SU-DHL-6 (cell line): ENCODE results near the gene KRTAP13-1.

Experiments used
- H2AFZ ChIP-seq: fragments of 200-600 bp; sonication (generic); 2 replicates; pipeline ENCODE4 v1.6.1; 2014; ENCODE audit warnings: low read depth, mild to moderate bottlenecking, moderate library complexity, mixed read lengths, antibody characterized with exemption, low read length; ENCODE audit not compliant: severe bottlenecking
- H3F3A ChIP-seq: fragments of 200-600 bp; shearing (Covaris generic); 2 replicates; pipeline ENCODE4 v1.6.0; 2016; ENCODE audit warnings: antibody characterized with exemption, mild to moderate bottlenecking; ENCODE audit not compliant: insufficient read depth
- H3K27ac ChIP-seq: fragments of 200-600 bp; sonication (generic); 2 replicates; pipeline ENCODE4 v1.5.1; 2016; ENCODE audit warnings: low read depth, mild to moderate bottlenecking, low read length, moderate library complexity, mixed read lengths
- H3K27me3 ChIP-seq: fragments of 200-600 bp; sonication (generic), shearing (Covaris generic); 2 replicates; pipeline ENCODE4 v1.6.0; 2014; ENCODE audit warnings: mild to moderate bottlenecking, low read length
- H3K36me3 ChIP-seq: fragments of 200-600 bp; sonication (generic); 2 replicates; pipeline ENCODE4 v1.6.1; 2014; ENCODE audit warnings: mild to moderate bottlenecking, low read length, mixed read lengths
- H3K4me2 ChIP-seq: fragments of 300-600, 200-600 bp; shearing (Covaris generic), sonication (generic); 2 replicates; pipeline ENCODE4 v1.6.0; 2014; ENCODE audit warnings: low read length, low read depth, mild to moderate bottlenecking; ENCODE audit not compliant: poor library complexity, severe bottlenecking
- H3K4me3 ChIP-seq: fragments of 200-600 bp; sonication (generic); 2 replicates; pipeline ENCODE4 v1.5.1; 2014; ENCODE audit warnings: antibody characterized with exemption, low read length, mild to moderate bottlenecking, mixed read lengths; ENCODE audit not compliant: insufficient read depth, poor library complexity, severe bottlenecking
- H3K79me2 ChIP-seq: fragments of 200-600 bp; sonication (generic); 2 replicates; pipeline ENCODE4 v1.6.1; 2014; ENCODE audit warnings: mild to moderate bottlenecking, low read length, moderate library complexity; ENCODE audit not compliant: insufficient read depth
- H3K9ac ChIP-seq: fragments of 200-600 bp; sonication (generic); 2 replicates; pipeline ENCODE4 v1.7.0; 2014; ENCODE audit warnings: mild to moderate bottlenecking, low read length
- H3K9me2 ChIP-seq: fragments of 200-600 bp; sonication (generic); replicated peaks from 2 replicates; pipeline ENCODE4 v1.6.1; 2014; ENCODE audit warnings: low read length; ENCODE audit not compliant: insufficient read depth
- H3K9me3 ChIP-seq: fragments of 200-600 bp; sonication (generic); 2 replicates; pipeline ENCODE4 v1.6.1; 2014; ENCODE audit warnings: low read length, mixed read lengths; ENCODE audit not compliant: insufficient read depth
- H4K20me1 ChIP-seq: fragments of 200-600 bp; sonication (generic); 2 replicates; pipeline ENCODE4 v1.6.1; 2014; ENCODE audit warnings: low read depth, mild to moderate bottlenecking, antibody characterized with exemption, low read length, moderate library complexity, mixed read lengths
- EZH2phosphoT487 ChIP-seq: fragments of 200-600 bp; sonication (generic), shearing (Covaris generic); conservative IDR thresholded peaks from 2 replicates; pipeline ENCODE4 v1.6.1; 2018; ENCODE audit warnings: mild to moderate bottlenecking, antibody characterized with exemption, low read length, moderate library complexity, mixed read lengths
- TF ChIP-seq, protein P1 (sequence below): fragments of 200-600 bp; sonication (generic); IDR thresholded peaks from one replicate; pipeline ENCODE4 v1.5.1; 2017; ENCODE audit warnings: antibody characterized with exemption, mild to moderate bottlenecking, low read length, moderate library complexity; ENCODE audit not compliant: insufficient read depth, poor library complexity, severe bottlenecking

KRTAP13-1 gene

DNA sequence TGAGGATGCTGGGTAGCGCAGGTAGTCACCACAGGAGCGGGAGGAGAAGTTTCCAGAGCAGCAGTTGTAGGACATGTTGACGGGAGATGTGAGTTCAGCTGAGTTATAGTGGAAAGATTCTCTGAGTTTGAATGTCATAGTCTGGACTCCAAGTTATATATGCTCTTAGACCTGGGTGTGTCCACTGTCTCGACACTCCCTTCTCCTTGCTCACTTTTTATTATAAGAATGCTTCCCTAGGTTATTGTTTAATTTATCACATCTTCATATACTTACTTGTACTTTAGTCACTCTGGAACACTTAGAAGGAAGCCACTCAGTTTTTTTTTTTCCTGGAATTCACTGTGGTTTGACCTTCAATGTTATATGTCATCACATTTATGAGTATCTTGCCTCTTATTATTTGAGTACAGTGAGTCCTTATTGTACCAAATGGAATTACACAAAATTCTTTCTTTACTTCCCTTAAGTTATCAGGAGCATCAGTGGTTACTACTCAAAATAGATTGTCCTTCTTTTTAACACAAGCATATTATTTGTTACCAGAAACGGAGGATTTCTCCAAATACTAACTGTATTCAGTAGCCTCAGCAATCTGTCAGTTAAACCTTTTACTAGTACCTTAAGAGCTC lies 23.6 kb upstream of the KRTAP13-1 start, which contains the start of gene KRTAP13-2:
Gene KRTAP13-2 (minus strand): TSS at position 133 of the 632 bp plus-strand sequence. CDS start 58 bp downstream, at position 75.
- Histone ChIP-seq H3K4me3 (no peak within 1 kb of the TSS), H3K27ac (no peak within 1 kb of the TSS), H3K27me3 (no peaks in the 10 kb centered on the region), H3K9me2 (no peaks in the 10 kb centered on the region), H3F3A (no peaks in the 10 kb centered on the region), H2AFZ (no peak within 1 kb of the TSS), H3K9me3 (no peaks in the 10 kb centered on the region), H4K20me1 (no peaks in the 10 kb centered on the region), H3K4me2 (no peak within 1 kb of the TSS), H3K36me3 (no peaks in the 10 kb centered on the region), H3K79me2 (no peaks in the 10 kb centered on the region), H3K9ac (no peak within 1 kb of the TSS)
- no peak for TF ChIP-seq EZH2phosphoT487
- TF ChIP-seq, protein P1, sequence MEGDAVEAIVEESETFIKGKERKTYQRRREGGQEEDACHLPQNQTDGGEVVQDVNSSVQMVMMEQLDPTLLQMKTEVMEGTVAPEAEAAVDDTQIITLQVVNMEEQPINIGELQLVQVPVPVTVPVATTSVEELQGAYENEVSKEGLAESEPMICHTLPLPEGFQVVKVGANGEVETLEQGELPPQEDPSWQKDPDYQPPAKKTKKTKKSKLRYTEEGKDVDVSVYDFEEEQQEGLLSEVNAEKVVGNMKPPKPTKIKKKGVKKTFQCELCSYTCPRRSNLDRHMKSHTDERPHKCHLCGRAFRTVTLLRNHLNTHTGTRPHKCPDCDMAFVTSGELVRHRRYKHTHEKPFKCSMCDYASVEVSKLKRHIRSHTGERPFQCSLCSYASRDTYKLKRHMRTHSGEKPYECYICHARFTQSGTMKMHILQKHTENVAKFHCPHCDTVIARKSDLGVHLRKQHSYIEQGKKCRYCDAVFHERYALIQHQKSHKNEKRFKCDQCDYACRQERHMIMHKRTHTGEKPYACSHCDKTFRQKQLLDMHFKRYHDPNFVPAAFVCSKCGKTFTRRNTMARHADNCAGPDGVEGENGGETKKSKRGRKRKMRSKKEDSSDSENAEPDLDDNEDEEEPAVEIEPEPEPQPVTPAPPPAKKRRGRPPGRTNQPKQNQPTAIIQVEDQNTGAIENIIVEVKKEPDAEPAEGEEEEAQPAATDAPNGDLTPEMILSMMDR, result no peak

GRCh38 chr21:30382201-30382600 lies 13.6 kb upstream of the KRTAP13-1 start:
- Histone ChIP-seq H3K9me3 (no peaks in the 10 kb centered on the region), H4K20me1 (no peaks in the 10 kb centered on the region), H3K4me3 (no peak overlapping the region), H3K27me3 (no peaks in the 10 kb centered on the region), H3K9me2 (no peaks in the 10 kb centered on the region), H3F3A (no peaks in the 10 kb centered on the region), H2AFZ (no peak overlapping the region), H3K79me2 (no peaks in the 10 kb centered on the region), H3K9ac (no peak overlapping the region), H3K4me2 (no peak overlapping the region), H3K36me3 (no peaks in the 10 kb centered on the region), H3K27ac (no peak overlapping the region)
- TF ChIP-seq, protein P1, result no peak
- no peak for TF ChIP-seq EZH2phosphoT487

GRCh38 chr21:30391492-30392025 lies 4.3 kb upstream of the KRTAP13-1 start:
- peaks cover 4% of the 10 kb centered on the region; the same call in 1 of the 2 replicates for H3K9me3 ChIP-seq
- H3K9ac ChIP-seq, result no peak overlapping the region

More at GRCh38 chr21:30391492-30392025, 4.3 kb upstream of the KRTAP13-1 start:
- Histone ChIP-seq H3K79me2 (no peaks in the 10 kb centered on the region), H3F3A (no peaks in the 10 kb centered on the region), H4K20me1 (no peaks in the 10 kb centered on the region), H3K4me2 (no peak overlapping the region), H3K36me3 (no peaks in the 10 kb centered on the region), H3K9me2 (no peaks in the 10 kb centered on the region), H3K4me3 (no peak overlapping the region), H3K27me3 (no peaks in the 10 kb centered on the region), H2AFZ (no peak overlapping the region), H3K27ac (no peak overlapping the region)
- TF ChIP-seq EZH2phosphoT487, result no peak
- TF ChIP-seq, protein P1, result no peak
